C4-2B (cell line): ENCODE data around the gene CCDC172.

Experiments used
- H3K27ac ChIP-seq: fragments of 450-650 bp; 2 replicates; pipeline ENCODE4 v1.5.1; 2017
- ZFX ChIP-seq: fragments of 450-650 bp; IDR thresholded peaks from 2 replicates; pipeline ENCODE4 v1.6.1; 2017
- TF ChIP-seq, protein P1 (sequence below): fragments of 450-650 bp; conservative IDR thresholded peaks from 2 replicates; pipeline ENCODE4 v1.5.1; 2017; ENCODE audit warnings: mild to moderate bottlenecking

CCDC172 gene

DNA sequence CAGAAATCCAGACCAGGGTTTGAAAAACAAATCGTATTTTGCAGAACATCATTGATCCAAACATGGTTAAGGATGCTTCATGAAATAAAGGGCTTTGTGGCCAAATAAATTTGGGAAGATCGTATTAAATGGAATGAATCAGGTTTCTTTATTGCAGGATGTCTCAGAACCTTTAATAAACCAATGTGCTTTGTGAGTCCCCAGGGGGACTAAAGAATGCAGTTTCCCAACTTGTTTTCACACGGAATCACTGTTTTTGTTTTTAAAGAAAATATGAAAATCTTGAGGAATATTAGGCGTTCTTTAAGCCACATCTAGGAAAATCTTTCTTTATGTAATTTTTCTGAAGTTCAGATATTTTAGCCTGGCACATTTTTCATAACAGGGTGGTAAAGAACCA lies 16.8 kb upstream of the CCDC172 start:
- H3K27ac ChIP-seq = no peak overlapping the region
- TF ChIP-seq ZFX = no peak
- TF ChIP-seq, protein P1, sequence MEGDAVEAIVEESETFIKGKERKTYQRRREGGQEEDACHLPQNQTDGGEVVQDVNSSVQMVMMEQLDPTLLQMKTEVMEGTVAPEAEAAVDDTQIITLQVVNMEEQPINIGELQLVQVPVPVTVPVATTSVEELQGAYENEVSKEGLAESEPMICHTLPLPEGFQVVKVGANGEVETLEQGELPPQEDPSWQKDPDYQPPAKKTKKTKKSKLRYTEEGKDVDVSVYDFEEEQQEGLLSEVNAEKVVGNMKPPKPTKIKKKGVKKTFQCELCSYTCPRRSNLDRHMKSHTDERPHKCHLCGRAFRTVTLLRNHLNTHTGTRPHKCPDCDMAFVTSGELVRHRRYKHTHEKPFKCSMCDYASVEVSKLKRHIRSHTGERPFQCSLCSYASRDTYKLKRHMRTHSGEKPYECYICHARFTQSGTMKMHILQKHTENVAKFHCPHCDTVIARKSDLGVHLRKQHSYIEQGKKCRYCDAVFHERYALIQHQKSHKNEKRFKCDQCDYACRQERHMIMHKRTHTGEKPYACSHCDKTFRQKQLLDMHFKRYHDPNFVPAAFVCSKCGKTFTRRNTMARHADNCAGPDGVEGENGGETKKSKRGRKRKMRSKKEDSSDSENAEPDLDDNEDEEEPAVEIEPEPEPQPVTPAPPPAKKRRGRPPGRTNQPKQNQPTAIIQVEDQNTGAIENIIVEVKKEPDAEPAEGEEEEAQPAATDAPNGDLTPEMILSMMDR = no peak

GRCh38 chr10:116311016-116311415 lies 13.2 kb upstream of the CCDC172 start:
- no peak for TF ChIP-seq ZFX
- TF ChIP-seq, protein P1 = no peak
- H3K27ac ChIP-seq = no peak overlapping the region

GRCh38 chr10:116311706-116312490 lies 12.3 kb upstream of the CCDC172 start:
- H3K27ac ChIP-seq = no peak overlapping the region
- TF ChIP-seq, protein P1 = no peak
- no peak for TF ChIP-seq ZFX

DNA sequence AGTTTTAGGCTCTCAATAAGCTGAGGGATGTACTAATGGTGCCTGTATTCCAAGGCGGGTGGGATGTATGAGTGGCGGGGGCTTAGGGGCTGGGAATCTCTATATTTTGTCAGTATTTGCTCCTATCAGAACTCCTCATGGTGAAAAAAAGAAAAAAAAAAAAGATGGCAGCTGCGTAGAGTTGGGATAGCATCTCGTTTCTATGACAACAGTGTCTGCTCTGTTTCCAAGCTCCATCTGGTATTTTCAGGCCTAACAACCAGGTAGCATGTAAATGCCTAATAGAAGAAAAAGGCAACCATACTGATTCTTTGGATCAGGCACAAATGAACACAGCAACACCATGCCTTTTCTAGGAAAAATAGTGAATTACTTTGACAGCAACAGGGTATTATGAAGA lies 11.7 kb upstream of the CCDC172 start:
- TF ChIP-seq, protein P1 = no peak
- no peak for TF ChIP-seq ZFX
- no peak overlapping the region for H3K27ac ChIP-seq

GRCh38 chr10:116316503-116316902 lies 7.7 kb upstream of the CCDC172 start:
- no peak overlapping the region for H3K27ac ChIP-seq
- no peak for TF ChIP-seq ZFX
- TF ChIP-seq, protein P1 = no peak

GRCh38 chr10:116324951-116325635 lies 845 bp downstream of the CCDC172 start:
- TF ChIP-seq ZFX = no peak
- TF ChIP-seq, protein P1 = no peak

DNA sequence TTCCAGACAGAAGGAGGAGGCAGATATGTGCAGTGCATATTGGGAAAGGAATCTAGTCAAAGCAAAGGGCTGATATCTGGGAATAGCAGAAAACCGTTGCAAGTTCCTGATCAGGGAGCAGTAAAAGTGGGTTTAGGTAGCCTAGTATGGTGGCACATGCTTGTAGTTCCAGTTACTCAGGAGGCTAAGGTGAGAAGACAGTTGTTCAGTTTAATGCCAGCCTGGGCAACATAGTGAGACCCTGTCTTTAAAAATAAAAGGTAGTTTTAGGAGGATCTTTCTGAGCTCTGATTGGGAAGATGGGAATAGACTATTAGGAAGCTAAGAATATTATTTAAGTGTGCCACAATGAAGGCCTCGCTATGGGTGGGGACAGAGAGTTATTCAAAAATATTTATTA lies 1.7 kb downstream of the CCDC172 start:
- H3K27ac ChIP-seq = no peak overlapping the region
- TF ChIP-seq, protein P1 = no peak
- TF ChIP-seq ZFX = no peak

More at GRCh38 chr10:116324951-116325635, 845 bp downstream of the CCDC172 start:
- H3K27ac ChIP-seq = no peak overlapping the region
